Endothelial cell of umbilical vein (primary cell): ENCODE data around the gene AMDHD2.

ENCODE experiments used
- EZH2 ChIP-seq: IDR thresholded peaks from 2 replicates; pipeline ENCODE4 v1.6.1; 2012; ENCODE audit warnings: borderline replicate concordance, low read depth, mild to moderate bottlenecking, moderate library complexity, low read length, inconsistent platforms; ENCODE audit not compliant: severe bottlenecking
- FOS ChIP-seq: IDR thresholded peaks from 2 replicates; pipeline ENCODE4 v1.6.1; 2011; ENCODE audit warnings: mild to moderate bottlenecking, low read length, moderate library complexity, borderline replicate concordance; ENCODE audit not compliant: insufficient read depth
- GATA2 ChIP-seq: IDR thresholded peaks from 2 replicates; pipeline ENCODE4 v1.7.0; 2011; ENCODE audit warnings: low read depth, mild to moderate bottlenecking, moderate library complexity, mixed read lengths, low read length; ENCODE audit not compliant: insufficient read length, insufficient read depth
- JUN ChIP-seq: IDR thresholded peaks from 2 replicates; pipeline ENCODE4 v1.6.1; 2011; ENCODE audit warnings: borderline replicate concordance, low read depth; ENCODE audit not compliant: insufficient read length, insufficient read depth
- MYC ChIP-seq: IDR thresholded peaks from one replicate; pipeline ENCODE4 v1.6.1; 2011; ENCODE audit warnings: mild to moderate bottlenecking, low read depth, low read length
- POLR2A ChIP-seq: IDR thresholded peaks from 2 replicates; pipeline ENCODE4 v1.6.1; 2012; ENCODE audit warnings: low read depth, mild to moderate bottlenecking, control low read depth, low read length
- POLR2AphosphoS5 ChIP-seq: IDR thresholded peaks from 2 replicates; pipeline ENCODE4 v1.6.1; 2012; ENCODE audit warnings: low read depth, mild to moderate bottlenecking, control low read depth, low read length, moderate library complexity; ENCODE audit not compliant: insufficient read depth
- TF ChIP-seq, protein P1 (sequence below), 2 donors: IDR thresholded peaks; 1 replicate in 1 of 2; 2 replicates in 1 of 2; pipeline ENCODE4 v1.5.1; 2011; ENCODE audit warnings: low read length in 2 of 2, mild to moderate bottlenecking in 2 of 2, moderate library complexity in 2 of 2, control low read depth in 1 of 2, inconsistent platforms in 1 of 2, low read depth in 1 of 2; ENCODE audit not compliant: insufficient read depth in 1 of 2; ENCODE audit errors: extremely low read depth in 1 of 2
- TF ChIP-seq, protein P2 (sequence below): IDR thresholded peaks from 2 replicates; pipeline ENCODE4 v1.6.1; 2011; ENCODE audit not compliant: insufficient read depth, insufficient read length

GRCh38 chr16:2474877-2475412 is 45.2 kb upstream of the AMDHD2 start, which contains the start of gene TBC1D24:
- TF ChIP-seq EZH2 (no peak), JUN (no peak), POLR2A (peak; percentile 92), POLR2AphosphoS5 (peak; percentile 75), FOS (no peak), GATA2 (no peak), MYC (no peak)
- TF ChIP-seq, protein P1, sequence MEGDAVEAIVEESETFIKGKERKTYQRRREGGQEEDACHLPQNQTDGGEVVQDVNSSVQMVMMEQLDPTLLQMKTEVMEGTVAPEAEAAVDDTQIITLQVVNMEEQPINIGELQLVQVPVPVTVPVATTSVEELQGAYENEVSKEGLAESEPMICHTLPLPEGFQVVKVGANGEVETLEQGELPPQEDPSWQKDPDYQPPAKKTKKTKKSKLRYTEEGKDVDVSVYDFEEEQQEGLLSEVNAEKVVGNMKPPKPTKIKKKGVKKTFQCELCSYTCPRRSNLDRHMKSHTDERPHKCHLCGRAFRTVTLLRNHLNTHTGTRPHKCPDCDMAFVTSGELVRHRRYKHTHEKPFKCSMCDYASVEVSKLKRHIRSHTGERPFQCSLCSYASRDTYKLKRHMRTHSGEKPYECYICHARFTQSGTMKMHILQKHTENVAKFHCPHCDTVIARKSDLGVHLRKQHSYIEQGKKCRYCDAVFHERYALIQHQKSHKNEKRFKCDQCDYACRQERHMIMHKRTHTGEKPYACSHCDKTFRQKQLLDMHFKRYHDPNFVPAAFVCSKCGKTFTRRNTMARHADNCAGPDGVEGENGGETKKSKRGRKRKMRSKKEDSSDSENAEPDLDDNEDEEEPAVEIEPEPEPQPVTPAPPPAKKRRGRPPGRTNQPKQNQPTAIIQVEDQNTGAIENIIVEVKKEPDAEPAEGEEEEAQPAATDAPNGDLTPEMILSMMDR (IDR thresholded peaks at IDR 0.05; ENCODE audit: extremely low read depth in 1 of 2, insufficient read depth in 1 of 2, low read depth in 1 of 2, low read length in 2 of 2): no peak
- TF ChIP-seq, protein P2, sequence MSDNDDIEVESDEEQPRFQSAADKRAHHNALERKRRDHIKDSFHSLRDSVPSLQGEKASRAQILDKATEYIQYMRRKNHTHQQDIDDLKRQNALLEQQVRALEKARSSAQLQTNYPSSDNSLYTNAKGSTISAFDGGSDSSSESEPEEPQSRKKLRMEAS: no peak
